Suprapubic skin (tissue), 4 donors: ENCODE measurements around the gene CNNM2. TPM values are rescaled to one million over a fixed set of nuclear protein-coding genes. Genes with fewer than 3 reads are reported as not detected.

Experiments used
- DNase-seq, 2 donors: peaks; one replicate each; pipeline ENCODE4 v3.0.0-alpha.2; 2019; ENCODE audit warnings: low spot score in 2 of 2
- H3K27ac ChIP-seq: fragments of 200-600 bp; sonication (generic); one replicate; pipeline ENCODE4 v1.5.1; 2019
- H3K27me3 ChIP-seq: fragments of 200-600 bp; sonication (generic); one replicate; pipeline ENCODE4 v1.5.1; 2019
- H3K36me3 ChIP-seq: fragments of 200-600 bp; sonication (generic); one replicate; pipeline ENCODE4 v1.5.1; 2019
- H3K4me1 ChIP-seq: fragments of 200-600 bp; sonication (generic); one replicate; pipeline ENCODE4 v1.5.1; 2019
- H3K4me3 ChIP-seq: fragments of 200-600 bp; sonication (generic); one replicate; pipeline ENCODE4 v1.5.1; 2019; ENCODE audit warnings: mild to moderate bottlenecking
- H3K9me3 ChIP-seq: fragments of 200-600 bp; sonication (generic); one replicate; pipeline ENCODE4 v1.5.1; 2019
- CTCF ChIP-seq, 2 donors: fragments of 200-600 bp in 1 of 2; fragments of 450-650 bp in 1 of 2; sonication (generic) in 1 of 2; IDR thresholded peaks; one replicate each; pipeline ENCODE4 v1.5.1; 2016 to 2019; ENCODE audit warnings: antibody characterized with exemption in 2 of 2, mild to moderate bottlenecking in 1 of 2, moderate library complexity in 1 of 2
- EP300 ChIP-seq: sonication (generic); formaldehyde crosslinking; IDR thresholded peaks from one replicate; pipeline ENCODE4 v1.6.1; 2017; ENCODE audit warnings: antibody characterized with exemption
- POLR2A ChIP-seq, 2 donors: fragments of 450-650 bp; IDR thresholded peaks; one replicate each; pipeline ENCODE4 v1.6.1; 2017; ENCODE audit warnings: antibody characterized with exemption in 2 of 2, mild to moderate bottlenecking in 2 of 2, moderate library complexity in 2 of 2
- POLR2AphosphoS5 ChIP-seq, 3 donors: sonication (generic); formaldehyde crosslinking; IDR thresholded peaks; one replicate each; pipeline ENCODE4 v1.6.1; 2017; ENCODE audit warnings: antibody characterized with exemption in 3 of 3
- WGBS: methylation state at CpG from one replicate; pipeline ENCODE4 v1.1.5; 2018; 5-methylcytosine and 5-hydroxymethylcytosine counted together
- total RNA-seq, 4 donors: library from RNA; depleted of rRNA; stranded (reverse); fragments of >200 nt; gene quantifications; one replicate each; pipeline ENCODE4 v1.1.0, GENCODE V29; 2016

Gene CNNM2
- total RNA-seq, 4 donors from 2014 or later = 8.7 to 16.9 (median 12.9) TPM

DNA sequence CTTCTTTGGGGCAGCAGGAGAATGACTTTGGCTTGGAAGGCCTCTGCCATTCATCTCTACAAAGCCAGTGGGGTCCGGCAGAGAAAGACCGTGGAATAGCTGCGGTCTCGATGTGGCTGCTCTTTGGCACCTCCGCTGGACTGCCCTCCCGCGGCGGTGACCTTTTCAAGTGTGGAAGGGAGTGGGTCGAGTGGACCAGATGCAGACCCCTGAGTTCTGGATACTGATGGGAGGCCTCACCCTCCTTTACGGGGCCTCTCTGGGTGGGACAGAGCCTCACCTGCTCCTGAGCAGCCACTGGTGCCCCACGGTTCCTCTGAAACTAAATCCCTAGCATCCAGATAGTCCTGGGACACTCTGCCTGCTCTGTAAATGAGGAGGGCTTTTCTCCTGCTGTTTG, 161.9 kb downstream of the CNNM2 start:
- H3K9me3 ChIP-seq = no peaks in the 10 kb centered on the region
- H3K27me3 ChIP-seq = no peaks in the 10 kb centered on the region
- H3K27ac ChIP-seq = no peak overlapping the region
- no peaks in the 10 kb centered on the region for H3K4me1 ChIP-seq
- 90% methylated on average over 11 of the region's 11 CpGs for WGBS
- H3K4me3 ChIP-seq = no peak overlapping the region
- DNase-seq = no peak
- peaks cover 44% of the 10 kb centered on the region for H3K36me3 ChIP-seq
- TF ChIP-seq CTCF (IDR thresholded peaks at IDR 0.05) = no peak
- TF ChIP-seq EP300 = no peak
- TF ChIP-seq POLR2A (IDR thresholded peaks at IDR 0.05) = no peak
- TF ChIP-seq POLR2AphosphoS5 (IDR thresholded peaks at IDR 0.05) = no peak

DNA sequence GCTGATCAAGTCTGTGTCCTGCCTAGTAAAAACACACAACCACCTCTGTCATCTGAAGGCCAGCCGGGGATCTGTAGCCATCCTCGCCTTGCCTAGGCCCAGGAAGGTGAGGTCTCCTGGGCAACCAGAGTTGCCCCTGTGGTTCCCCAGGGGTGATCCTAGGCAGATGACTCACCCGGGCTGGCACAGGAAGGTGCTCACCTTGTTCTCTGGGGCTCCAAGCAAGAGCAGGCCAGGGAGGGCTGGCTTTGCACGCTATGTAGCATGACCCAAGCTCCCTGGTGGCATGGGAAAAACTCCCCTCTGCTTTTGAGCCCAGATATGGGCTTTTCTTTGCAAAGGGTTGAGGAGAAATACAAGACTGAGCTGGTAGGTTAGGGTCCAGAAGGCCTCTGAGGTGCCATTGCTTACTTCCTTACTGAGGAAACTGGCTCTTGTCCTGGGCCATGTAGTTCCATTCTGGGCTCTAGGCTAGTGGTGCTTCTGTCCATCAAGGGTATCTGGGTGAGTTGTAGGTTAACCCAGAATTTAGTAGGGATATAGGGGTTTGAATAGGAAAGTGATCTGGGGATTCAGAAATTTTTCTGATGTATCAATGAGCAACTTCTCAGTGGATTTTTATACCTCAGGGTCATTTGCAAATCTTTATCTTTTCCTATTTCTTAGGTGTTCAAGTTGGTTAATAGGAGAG, 162.9 kb downstream of the CNNM2 start:
- Histone ChIP-seq H3K4me1 (no peaks in the 10 kb centered on the region), H3K27me3 (no peaks in the 10 kb centered on the region), H3K27ac (no peak overlapping the region), H3K36me3 (peaks cover 52% of the 10 kb centered on the region), H3K9me3 (no peaks in the 10 kb centered on the region), H3K4me3 (no peak overlapping the region)
- WGBS = 80% methylated on average over 2 of the region's 4 CpGs
- TF ChIP-seq CTCF (IDR thresholded peaks at IDR 0.05) = no peak
- TF ChIP-seq POLR2A (IDR thresholded peaks at IDR 0.05) = no peak
- no peak for TF ChIP-seq POLR2AphosphoS5 (IDR thresholded peaks at IDR 0.05)
- no peak for TF ChIP-seq EP300
- DNase-seq = no peak

DNA sequence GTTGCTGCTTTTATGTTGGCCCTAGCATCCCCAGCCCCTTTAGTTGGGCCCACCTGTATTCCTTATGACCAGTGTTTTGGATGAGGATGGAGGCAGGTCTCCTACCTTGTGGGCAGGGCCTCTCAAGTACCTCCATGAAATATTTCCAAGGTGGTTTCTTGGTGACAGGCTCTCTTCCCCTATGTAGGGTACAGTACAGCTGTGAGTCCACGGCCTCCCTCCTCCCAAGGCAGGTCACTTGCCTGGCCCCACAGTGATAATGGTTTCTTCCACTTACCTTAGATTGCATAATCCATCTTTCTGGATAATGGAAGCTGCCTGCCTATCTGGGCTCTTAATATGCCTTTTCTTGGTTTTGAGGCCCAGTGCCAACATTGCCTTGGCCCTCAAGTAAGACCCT, 164.6 kb downstream of the CNNM2 start:
- H3K9me3 ChIP-seq = no peaks in the 10 kb centered on the region
- H3K4me1 ChIP-seq = no peaks in the 10 kb centered on the region
- no peak overlapping the region for H3K27ac ChIP-seq
- DNase-seq = no peak
- no peaks in the 10 kb centered on the region for H3K27me3 ChIP-seq
- H3K4me3 ChIP-seq = no peak overlapping the region
- WGBS = 100% methylated on average over 1 of the region's 1 CpG
- TF ChIP-seq CTCF (IDR thresholded peaks at IDR 0.05) (no peak), POLR2AphosphoS5 (IDR thresholded peaks at IDR 0.05) (no peak), EP300 (no peak)
- H3K36me3 ChIP-seq = peaks cover 57% of the 10 kb centered on the region

GRCh38 chr10:103083266-103083976, 165.3 kb downstream of the CNNM2 start:
- H3K36me3 ChIP-seq = peaks cover 57% of the 10 kb centered on the region
- no peaks in the 10 kb centered on the region for H3K9me3 ChIP-seq
- H3K4me1 ChIP-seq = no peaks in the 10 kb centered on the region
- no peak overlapping the region for H3K27ac ChIP-seq
- no peak for DNase-seq
- TF ChIP-seq CTCF (IDR thresholded peaks at IDR 0.05) = no peak
- no peak for TF ChIP-seq EP300
- TF ChIP-seq POLR2AphosphoS5 (IDR thresholded peaks at IDR 0.05) = no peak
- TF ChIP-seq POLR2A (IDR thresholded peaks at IDR 0.05) = no peak
- H3K27me3 ChIP-seq = no peaks in the 10 kb centered on the region
- 93% methylated on average over 7 of the region's 7 CpGs for WGBS
- H3K4me3 ChIP-seq = no peak overlapping the region

- H3K9me3 ChIP-seq = no peaks in the 10 kb centered on the region
- H3K27ac ChIP-seq = no peak overlapping the region
- H3K4me3 ChIP-seq = no peak overlapping the region
- DNase-seq = no peak
- no peak for TF ChIP-seq EP300
- no peak for TF ChIP-seq CTCF (IDR thresholded peaks at IDR 0.05)
- no peak for TF ChIP-seq POLR2AphosphoS5 (IDR thresholded peaks at IDR 0.05)
- no peak for TF ChIP-seq POLR2A (IDR thresholded peaks at IDR 0.05)
- peaks cover 57% of the 10 kb centered on the region for H3K36me3 ChIP-seq
- H3K27me3 ChIP-seq = no peaks in the 10 kb centered on the region
- no peaks in the 10 kb centered on the region for H3K4me1 ChIP-seq
- WGBS = 91% methylated on average over 5 of the region's 5 CpGs
These were observed 165.9 kb downstream of the CNNM2 start for GRCh38 chr10:103083977-103084320.
